Lower leg skin (tissue), 4 donors: ENCODE data around the gene LACTBL1. TPM values are rescaled to one million over a fixed set of nuclear protein-coding genes. Genes with fewer than 3 reads are reported as not detected.

Source experiments
- DNase-seq, 2 donors: peaks; one replicate each; pipeline ENCODE4 v3.0.0-alpha.2; 2019; ENCODE audit warnings: low spot score in 2 of 2
- H3K4me3 ChIP-seq: fragments of 200-600 bp; sonication (generic); 2 replicates; pipeline ENCODE4 v1.5.1; 2017; ENCODE audit warnings: mild to moderate bottlenecking, low read depth; ENCODE audit not compliant: poor library complexity, severe bottlenecking
- POLR2A ChIP-seq, 2 donors: fragments of 450-650 bp; IDR thresholded peaks; one replicate each; pipeline ENCODE4 v1.6.1; 2016 to 2017; ENCODE audit warnings: antibody characterized with exemption in 2 of 2, mild to moderate bottlenecking in 1 of 2, moderate library complexity in 1 of 2
- WGBS, 2 donors: methylation state at CpG; one replicate each; pipeline ENCODE4 v1.1.5; 2018; 5-methylcytosine and 5-hydroxymethylcytosine counted together
- intact Hi-C: fragments of 100-400 bp; cut with DNase I; formaldehyde crosslinking; loops from one replicate; pipeline ENCODE4 v1.15.0; 2023; ENCODE audit warnings: low total_unique reads
- total RNA-seq, 4 donors: library from RNA; depleted of rRNA; stranded (reverse); fragments of >200 nt; gene quantifications; one replicate each; pipeline ENCODE4 v1.1.0, GENCODE V29; 2016
- TF ChIP-seq, protein P1 (sequence below), 3 donors: fragments of 450-650 bp; IDR thresholded peaks; one replicate each; pipeline ENCODE4 v1.5.1; 2016; ENCODE audit warnings: antibody characterized with exemption in 3 of 3, mild to moderate bottlenecking in 3 of 3, moderate library complexity in 2 of 3

LACTBL1 gene
- total RNA-seq, 4 donors from 2014 or later = not detected

DNA sequence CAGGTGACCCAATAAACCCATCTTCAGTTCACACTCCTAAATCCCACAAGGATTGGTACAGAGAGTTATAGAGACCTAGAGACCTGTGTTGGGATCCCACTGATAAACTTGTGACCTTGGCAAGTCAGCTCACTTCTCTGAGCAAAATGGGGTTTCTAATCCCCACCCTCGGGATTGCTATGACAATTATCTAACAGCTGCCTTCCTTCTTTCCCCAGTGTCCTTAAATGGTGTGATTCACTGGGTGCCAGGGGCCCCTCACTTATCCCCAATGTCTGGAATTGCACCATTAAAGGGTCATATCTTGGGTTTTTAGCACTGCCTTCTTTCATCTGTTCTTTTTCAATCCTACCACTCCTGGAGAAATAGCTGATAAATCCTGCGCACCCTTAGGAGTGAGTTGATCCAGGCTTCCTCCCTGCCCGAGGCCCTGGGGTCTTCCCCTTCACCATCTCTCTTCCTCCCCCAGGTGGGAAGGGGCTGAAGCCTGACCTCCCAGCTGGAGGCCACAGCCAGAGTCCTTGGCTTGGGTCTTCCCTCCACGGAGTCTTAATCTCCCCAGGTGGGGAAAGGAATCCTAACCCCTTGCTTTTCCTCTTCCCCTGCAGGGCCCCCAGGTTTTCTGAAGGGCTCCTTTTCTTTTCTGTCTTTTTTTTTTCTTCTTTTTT, 39.7 kb downstream of the LACTBL1 start:
- intact Hi-C loops = no loop called here
- peak in 1 of 2 donors; percentile 65 for DNase-seq
- 51 to 65% methylated on average over 4 of the region's 4 CpGs for WGBS, 2 donors
- no peak overlapping the region for H3K4me3 ChIP-seq
- TF ChIP-seq, protein P1, sequence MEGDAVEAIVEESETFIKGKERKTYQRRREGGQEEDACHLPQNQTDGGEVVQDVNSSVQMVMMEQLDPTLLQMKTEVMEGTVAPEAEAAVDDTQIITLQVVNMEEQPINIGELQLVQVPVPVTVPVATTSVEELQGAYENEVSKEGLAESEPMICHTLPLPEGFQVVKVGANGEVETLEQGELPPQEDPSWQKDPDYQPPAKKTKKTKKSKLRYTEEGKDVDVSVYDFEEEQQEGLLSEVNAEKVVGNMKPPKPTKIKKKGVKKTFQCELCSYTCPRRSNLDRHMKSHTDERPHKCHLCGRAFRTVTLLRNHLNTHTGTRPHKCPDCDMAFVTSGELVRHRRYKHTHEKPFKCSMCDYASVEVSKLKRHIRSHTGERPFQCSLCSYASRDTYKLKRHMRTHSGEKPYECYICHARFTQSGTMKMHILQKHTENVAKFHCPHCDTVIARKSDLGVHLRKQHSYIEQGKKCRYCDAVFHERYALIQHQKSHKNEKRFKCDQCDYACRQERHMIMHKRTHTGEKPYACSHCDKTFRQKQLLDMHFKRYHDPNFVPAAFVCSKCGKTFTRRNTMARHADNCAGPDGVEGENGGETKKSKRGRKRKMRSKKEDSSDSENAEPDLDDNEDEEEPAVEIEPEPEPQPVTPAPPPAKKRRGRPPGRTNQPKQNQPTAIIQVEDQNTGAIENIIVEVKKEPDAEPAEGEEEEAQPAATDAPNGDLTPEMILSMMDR (IDR thresholded peaks at IDR 0.05) = no peak
- TF ChIP-seq POLR2A (IDR thresholded peaks at IDR 0.05) = no peak

- H3K4me3 ChIP-seq = no peak overlapping the region
- intact Hi-C loops = no loop called here
- DNase-seq = peak in 1 of 2 donors; percentile 21
- TF ChIP-seq, protein P1 (IDR thresholded peaks at IDR 0.05) = no peak
- no peak for TF ChIP-seq POLR2A (IDR thresholded peaks at IDR 0.05)
- WGBS, 2 donors = 47 to 51% methylated on average over 11 of the region's 11 CpGs
Measured at GRCh38 chr1:22930240-22930912, 42.3 kb downstream of the LACTBL1 start.

DNA sequence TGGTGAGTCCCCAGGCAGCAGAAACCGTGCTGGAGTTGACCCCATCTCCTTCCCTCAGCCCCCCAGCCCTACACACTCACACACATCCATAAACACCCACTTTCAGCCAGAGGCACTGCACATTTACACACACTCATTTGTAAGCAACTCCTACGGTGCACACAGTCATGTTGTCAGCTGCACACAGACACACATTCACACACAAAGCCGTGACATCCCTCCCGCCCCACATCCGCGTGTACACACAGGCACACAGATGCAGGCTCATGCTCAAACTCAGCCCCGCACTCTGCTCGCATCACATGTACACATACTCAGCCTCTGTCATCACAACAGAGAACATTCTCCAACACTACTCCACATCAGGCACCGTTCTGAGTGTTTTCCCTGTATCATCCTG, 47.6 kb downstream of the LACTBL1 start:
- TF ChIP-seq, protein P1 (IDR thresholded peaks at IDR 0.05) = no peak
- TF ChIP-seq POLR2A (IDR thresholded peaks at IDR 0.05) = no peak
- DNase-seq = peak in 1 of 2 donors; percentile 57
- 38 to 43% methylated on average over 9 of the region's 9 CpGs for WGBS, 2 donors
- H3K4me3 ChIP-seq = no peak overlapping the region
- intact Hi-C loops = no loop called here

DNA sequence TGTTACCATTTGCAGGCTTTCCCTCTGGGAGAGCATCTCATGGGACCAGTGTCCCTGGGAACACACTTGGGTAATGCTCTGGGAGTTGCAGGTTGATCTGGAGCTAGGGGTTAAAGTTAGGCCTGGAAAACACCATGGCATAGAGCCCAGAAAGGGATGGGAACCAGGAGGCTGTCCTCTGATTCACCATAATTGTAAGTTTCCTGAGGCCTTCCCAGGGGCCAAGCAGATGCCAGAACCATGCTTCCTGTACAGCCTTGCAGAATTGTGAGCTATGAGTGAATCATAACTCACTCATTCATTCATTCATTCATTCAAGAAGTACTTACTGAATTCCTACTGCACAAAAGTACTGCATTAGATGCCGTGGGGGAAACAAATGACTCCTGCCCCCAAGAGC, 50.0 kb downstream of the LACTBL1 start:
- no peak overlapping the region for H3K4me3 ChIP-seq
- DNase-seq = no peak
- TF ChIP-seq POLR2A (IDR thresholded peaks at IDR 0.05) = no peak
- TF ChIP-seq, protein P1 (IDR thresholded peaks at IDR 0.05) = no peak
- WGBS, 2 donors = 86 to 100% methylated on average over 1 of the region's 1 CpG
- intact Hi-C loops = no loop called here

- H3K4me3 ChIP-seq = no peak overlapping the region
- intact Hi-C loops = no loop called here
- 85 to 87% methylated on average over 8 of the region's 8 CpGs for WGBS, 2 donors
- TF ChIP-seq, protein P1 (IDR thresholded peaks at IDR 0.05) = no peak
- TF ChIP-seq POLR2A (IDR thresholded peaks at IDR 0.05) = no peak
- DNase-seq = no peak
Measured at GRCh38 chr1:22921452-22922126, 51.1 kb downstream of the LACTBL1 start.
